Bronchial epithelial cell (primary cell): ENCODE measurements around the gene NFILZ. TPM values are rescaled to one million over a fixed set of nuclear protein-coding genes. Genes with fewer than 3 reads are reported as not detected.

ENCODE experiments used
- DNase-seq: peaks from one replicate; pipeline ENCODE4 v3.0.0-alpha.2; 2010; ENCODE audit warnings: low read depth
- FAIRE-seq: peaks from 2 replicates; lab custom pipeline; 2011; peaks lifted over from hg19 to GRCh38; lab: Jason Lieb, UNC
- H3K27me3 ChIP-seq: 2 replicates; pipeline ENCODE4 v1.5.1; 2011; ENCODE audit warnings: low read length; ENCODE audit not compliant: control insufficient read depth, insufficient read depth
- H3K36me3 ChIP-seq: 2 replicates; pipeline ENCODE4 v1.5.1; 2011; ENCODE audit warnings: low read length; ENCODE audit not compliant: control insufficient read depth, insufficient read depth
- H3K4me3 ChIP-seq: 2 replicates; pipeline ENCODE4 v1.5.1; 2011; ENCODE audit warnings: mild to moderate bottlenecking, low read depth, low read length, control low read depth
- CTCF ChIP-seq: IDR thresholded peaks from 2 replicates; pipeline ENCODE4 v1.5.1; 2011; ENCODE audit warnings: mild to moderate bottlenecking, moderate library complexity, low read length, control low read depth, inconsistent platforms; ENCODE audit not compliant: insufficient read depth, severe bottlenecking
- total RNA-seq: library from RNA; depleted of rRNA; stranded (reverse); fragments of >200 nt; gene quantifications from 2 replicates; pipeline ENCODE4 v1.2.1, GENCODE V29; 2014

NFILZ gene
- total RNA-seq, 1 donor from 2014 or later: not detected

GRCh38 chr19:8641908-8642547 lies 11.6 kb downstream of the NFILZ start:
- FAIRE-seq (peak; percentile 36), DNase-seq (peak; percentile 33)

GRCh38 chr19:8642561-8642960 lies 12.1 kb downstream of the NFILZ start:
- Histone ChIP-seq H3K27me3 (no peaks in the 10 kb centered on the region), H3K36me3 (no peaks in the 10 kb centered on the region), H3K4me3 (no peak overlapping the region)
- no peak for DNase-seq
- peak; percentile 52 for FAIRE-seq
- no peak for TF ChIP-seq CTCF

More at GRCh38 chr19:8641908-8642547, 11.6 kb downstream of the NFILZ start:
- no peaks in the 10 kb centered on the region for H3K36me3 ChIP-seq
- peak; percentile 38 for TF ChIP-seq CTCF
- no peak overlapping the region for H3K4me3 ChIP-seq
- H3K27me3 ChIP-seq: no peaks in the 10 kb centered on the region

GRCh38 chr19:8643860-8644653 lies 13.6 kb downstream of the NFILZ start:
- no peak overlapping the region for H3K4me3 ChIP-seq
- no peak for DNase-seq
- no peaks in the 10 kb centered on the region for H3K27me3 ChIP-seq
- TF ChIP-seq CTCF: no peak
- no peak for FAIRE-seq
- no peaks in the 10 kb centered on the region for H3K36me3 ChIP-seq

GRCh38 chr19:8648240-8648639 lies 17.8 kb downstream of the NFILZ start:
- H3K4me3 ChIP-seq: no peak overlapping the region
- H3K36me3 ChIP-seq: no peaks in the 10 kb centered on the region
- H3K27me3 ChIP-seq: no peaks in the 10 kb centered on the region
- TF ChIP-seq CTCF: no peak
- DNase-seq: no peak
- FAIRE-seq: no peak

DNA sequence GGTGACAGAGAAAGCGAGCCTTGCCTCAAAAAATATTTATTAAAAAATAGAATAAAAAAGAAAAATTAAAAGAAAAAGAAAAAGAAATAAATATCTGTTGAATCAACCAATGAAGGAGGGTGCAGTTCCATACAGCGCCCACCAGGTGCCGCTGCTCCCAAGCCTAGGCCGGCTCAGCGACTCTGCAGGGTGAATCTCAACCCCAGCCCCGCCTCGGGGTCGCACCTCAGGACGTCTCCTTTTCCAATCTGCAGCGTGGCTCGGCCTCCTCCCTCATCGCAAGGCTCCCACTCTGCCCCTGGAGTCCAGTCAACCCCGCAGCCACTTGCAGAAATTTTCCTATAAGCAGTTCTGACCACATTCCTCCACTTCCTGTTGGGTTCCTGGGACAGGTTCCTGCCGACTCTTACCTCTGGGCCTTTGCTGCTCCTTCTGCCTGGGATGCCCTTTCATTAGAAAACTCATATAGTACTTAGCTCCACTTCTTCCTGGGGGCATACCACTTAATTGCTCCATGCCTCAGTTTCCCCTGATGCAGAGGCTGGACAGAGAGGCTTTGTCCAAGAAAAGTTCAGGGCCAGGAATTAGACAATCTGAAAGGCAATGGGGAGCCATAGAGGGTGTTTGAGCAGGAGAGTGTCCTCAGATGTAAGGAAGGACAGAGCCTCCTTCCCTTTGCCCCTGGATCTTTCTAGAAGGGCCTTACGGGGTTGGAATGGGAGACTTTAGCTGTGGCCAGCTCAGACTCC lies 24.3 kb downstream of the NFILZ start:
- DNase-seq (peak; percentile 3), FAIRE-seq (no peak)
- TF ChIP-seq CTCF: peak; percentile 82
- Histone ChIP-seq H3K36me3 (no peaks in the 10 kb centered on the region), H3K27me3 (no peaks in the 10 kb centered on the region), H3K4me3 (no peak overlapping the region)
